HepG2 (cell line): ENCODE results near the gene CACNA1G. TPM values are rescaled to one million over a fixed set of nuclear protein-coding genes. Genes with fewer than 3 reads are reported as not detected.
A peak's percentile ranks its signal among the peaks of the same experiment; 100 is the strongest.

Source experiments
- ARNT2 ChIP-seq: sonication (generic); formaldehyde crosslinking; IDR thresholded peaks from 2 replicates; pipeline ENCODE4 v1.8.0; 2022; ENCODE audit warnings: mild to moderate bottlenecking, low read depth, missing genetic modification reagents, moderate library complexity
- CBX5 ChIP-seq: sonication (generic); formaldehyde crosslinking; IDR thresholded peaks from 2 replicates; pipeline ENCODE4 v1.4.0; 2020; ENCODE audit warnings: missing genetic modification reagents, borderline replicate concordance
- CEBPZ ChIP-seq: IDR thresholded peaks from 2 replicates; pipeline ENCODE4 v1.6.1; 2012; ENCODE audit warnings: low read length, improper control_type of control experiment
- GATAD1 ChIP-seq: IDR thresholded peaks from 2 replicates; pipeline ENCODE4 v1.6.1; 2016; ENCODE audit warnings: missing genetic modification reagents, missing compliant biosample characterization
- GZF1 ChIP-seq: sonication (generic); formaldehyde crosslinking; IDR thresholded peaks from 2 replicates; pipeline ENCODE4 v1.5.1; 2020; ENCODE audit warnings: mild to moderate bottlenecking, missing genetic modification reagents
- MYC ChIP-seq: sonication (generic); formaldehyde crosslinking; IDR thresholded peaks from 2 replicates; pipeline ENCODE4 v1.9.0; 2021; ENCODE audit warnings: missing genetic modification reagents, borderline replicate concordance
- NR2F6 ChIP-seq, 2 experiments: IDR thresholded peaks; 2 replicates each; pipeline ENCODE4 v1.6.1; 2016; ENCODE audit warnings: antibody characterized with exemption in 1 of 2, mild to moderate bottlenecking in 1 of 2
- SNRNP70 ChIP-seq: fragments of 200-400 bp; formaldehyde crosslinking; IDR thresholded peaks from 2 replicates; pipeline ENCODE4 v1.6.1; 2017; ENCODE audit warnings: mild to moderate bottlenecking, low read depth, low read length, moderate library complexity
- TSC22D2 ChIP-seq: sonication (generic); formaldehyde crosslinking; IDR thresholded peaks from 2 replicates; pipeline ENCODE4 v1.5.1; 2020; ENCODE audit warnings: missing genetic modification reagents, mild to moderate bottlenecking, borderline replicate concordance
- ZBTB25 ChIP-seq: IDR thresholded peaks from 2 replicates; pipeline ENCODE4 v1.6.1; 2018; ENCODE audit warnings: missing genetic modification reagents
- ZNF350 ChIP-seq: sonication (generic); formaldehyde crosslinking; IDR thresholded peaks from 2 replicates; pipeline ENCODE4 v1.4.0; 2020; ENCODE audit warnings: mild to moderate bottlenecking, low read depth, missing genetic modification reagents, borderline replicate concordance
- ZNF678 ChIP-seq: sonication (generic); formaldehyde crosslinking; IDR thresholded peaks from 2 replicates; pipeline ENCODE4 v1.4.0; 2020; ENCODE audit warnings: mild to moderate bottlenecking, missing genetic modification reagents
- polyA plus RNA-seq, 8 experiments: library from polyadenylated mRNA; depleted of rRNA in 3 of 8; stranded (reverse) in 7 of 8; unstranded in 1 of 8; fragments of >200 nt; fragmentation: Illumina TruSeq in 4 of 8; extraction: Trizol in 4 of 8; gene quantifications; 2 replicates each; pipeline versions ENCODE4 v1.2.1 to v1.2.3, GENCODE V29; 2011 to 2016; ENCODE audit warnings: low read depth in 4 of 8, missing spikeins in 1 of 8, mixed read lengths in 1 of 8; ENCODE audit not compliant: insufficient read depth in 1 of 8
- total RNA-seq, 5 experiments: library from RNA; depleted of rRNA; stranded (reverse); fragments of >200 nt; fragmentation: Illumina TruSeq; extraction: Trizol; gene quantifications; 2 replicates each; pipeline ENCODE4 v1.2.3, GENCODE V29; 2016; ENCODE audit warnings: low read depth in 1 of 5
- TF ChIP-seq, protein P1 (sequence below): sonication (generic); formaldehyde crosslinking; IDR thresholded peaks from 2 replicates; pipeline ENCODE4 v1.4.0; 2020; ENCODE audit warnings: missing genetic modification reagents, mild to moderate bottlenecking, borderline replicate concordance
- TF ChIP-seq, protein P2 (sequence below): sonication (generic); formaldehyde crosslinking; IDR thresholded peaks from 2 replicates; pipeline ENCODE4 v1.4.0; 2020; ENCODE audit warnings: missing genetic modification reagents
- TF ChIP-seq, protein P3 (sequence below): sonication (generic); formaldehyde crosslinking; IDR thresholded peaks from 2 replicates; pipeline ENCODE4 v1.8.1; 2023; ENCODE audit warnings: mild to moderate bottlenecking, missing genetic modification reagents
- TF ChIP-seq, protein P4 (sequence below): sonication (generic); formaldehyde crosslinking; IDR thresholded peaks from 2 replicates; pipeline ENCODE4 v1.5.0; 2020; ENCODE audit warnings: missing genetic modification reagents, mild to moderate bottlenecking, borderline replicate concordance

The CACNA1G gene
- total and polyA plus RNA-seq, 2 of the 13 experiments (the other 11 are each of a cell fraction or from before 2014, with no cell fraction given) = 0.02 TPM; not detected in 1

- TF ChIP-seq ARNT2 (peak; percentile 68; the same call in 1 of the 2 replicates), GZF1 (CRISPR knock-in tag) (no peak), CBX5 (CRISPR knock-in tag) (0 out of 2 replicates have a peak, but pooled peaks have one; percentile 53), ZNF678 (CRISPR knock-in tag) (no peak), SNRNP70 (no peak), TSC22D2 (CRISPR knock-in tag) (0 out of 2 replicates have a peak, but pooled peaks have one; percentile 24), MYC (CRISPR knock-in tag) (peak; percentile 67; the same call in 1 of the 2 replicates), ZBTB25 (CRISPR knock-in tag) (peak; percentile 55; the same call in 1 of the 2 replicates), ZNF350 (peak; percentile 78; the same call in 1 of the 2 replicates), NR2F6 (IDR thresholded peaks at IDR 0.05) (no peak), NR2F6 (CRISPR knock-in tag; IDR thresholded peaks at IDR 0.05) (peak; percentile 62), GATAD1 (CRISPR knock-in tag) (peak; percentile 72), CEBPZ (no peak)
- TF ChIP-seq, protein P1, sequence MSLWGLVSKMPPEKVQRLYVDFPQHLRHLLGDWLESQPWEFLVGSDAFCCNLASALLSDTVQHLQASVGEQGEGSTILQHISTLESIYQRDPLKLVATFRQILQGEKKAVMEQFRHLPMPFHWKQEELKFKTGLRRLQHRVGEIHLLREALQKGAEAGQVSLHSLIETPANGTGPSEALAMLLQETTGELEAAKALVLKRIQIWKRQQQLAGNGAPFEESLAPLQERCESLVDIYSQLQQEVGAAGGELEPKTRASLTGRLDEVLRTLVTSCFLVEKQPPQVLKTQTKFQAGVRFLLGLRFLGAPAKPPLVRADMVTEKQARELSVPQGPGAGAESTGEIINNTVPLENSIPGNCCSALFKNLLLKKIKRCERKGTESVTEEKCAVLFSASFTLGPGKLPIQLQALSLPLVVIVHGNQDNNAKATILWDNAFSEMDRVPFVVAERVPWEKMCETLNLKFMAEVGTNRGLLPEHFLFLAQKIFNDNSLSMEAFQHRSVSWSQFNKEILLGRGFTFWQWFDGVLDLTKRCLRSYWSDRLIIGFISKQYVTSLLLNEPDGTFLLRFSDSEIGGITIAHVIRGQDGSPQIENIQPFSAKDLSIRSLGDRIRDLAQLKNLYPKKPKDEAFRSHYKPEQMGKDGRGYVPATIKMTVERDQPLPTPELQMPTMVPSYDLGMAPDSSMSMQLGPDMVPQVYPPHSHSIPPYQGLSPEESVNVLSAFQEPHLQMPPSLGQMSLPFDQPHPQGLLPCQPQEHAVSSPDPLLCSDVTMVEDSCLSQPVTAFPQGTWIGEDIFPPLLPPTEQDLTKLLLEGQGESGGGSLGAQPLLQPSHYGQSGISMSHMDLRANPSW = peak; percentile 43; the same call in 1 of the 2 replicates
- TF ChIP-seq, protein P2, sequence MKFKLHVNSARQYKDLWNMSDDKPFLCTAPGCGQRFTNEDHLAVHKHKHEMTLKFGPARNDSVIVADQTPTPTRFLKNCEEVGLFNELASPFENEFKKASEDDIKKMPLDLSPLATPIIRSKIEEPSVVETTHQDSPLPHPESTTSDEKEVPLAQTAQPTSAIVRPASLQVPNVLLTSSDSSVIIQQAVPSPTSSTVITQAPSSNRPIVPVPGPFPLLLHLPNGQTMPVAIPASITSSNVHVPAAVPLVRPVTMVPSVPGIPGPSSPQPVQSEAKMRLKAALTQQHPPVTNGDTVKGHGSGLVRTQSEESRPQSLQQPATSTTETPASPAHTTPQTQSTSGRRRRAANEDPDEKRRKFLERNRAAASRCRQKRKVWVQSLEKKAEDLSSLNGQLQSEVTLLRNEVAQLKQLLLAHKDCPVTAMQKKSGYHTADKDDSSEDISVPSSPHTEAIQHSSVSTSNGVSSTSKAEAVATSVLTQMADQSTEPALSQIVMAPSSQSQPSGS (CRISPR knock-in tag) = peak; percentile 50; the same call in 1 of the 2 replicates
- TF ChIP-seq, protein P3, sequence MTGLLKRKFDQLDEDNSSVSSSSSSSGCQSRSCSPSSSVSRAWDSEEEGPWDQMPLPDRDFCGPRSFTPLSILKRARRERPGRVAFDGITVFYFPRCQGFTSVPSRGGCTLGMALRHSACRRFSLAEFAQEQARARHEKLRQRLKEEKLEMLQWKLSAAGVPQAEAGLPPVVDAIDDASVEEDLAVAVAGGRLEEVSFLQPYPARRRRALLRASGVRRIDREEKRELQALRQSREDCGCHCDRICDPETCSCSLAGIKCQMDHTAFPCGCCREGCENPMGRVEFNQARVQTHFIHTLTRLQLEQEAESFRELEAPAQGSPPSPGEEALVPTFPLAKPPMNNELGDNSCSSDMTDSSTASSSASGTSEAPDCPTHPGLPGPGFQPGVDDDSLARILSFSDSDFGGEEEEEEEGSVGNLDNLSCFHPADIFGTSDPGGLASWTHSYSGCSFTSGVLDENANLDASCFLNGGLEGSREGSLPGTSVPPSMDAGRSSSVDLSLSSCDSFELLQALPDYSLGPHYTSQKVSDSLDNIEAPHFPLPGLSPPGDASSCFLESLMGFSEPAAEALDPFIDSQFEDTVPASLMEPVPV = peak; percentile 55; the same call in 1 of the 2 replicates
- TF ChIP-seq, protein P4, sequence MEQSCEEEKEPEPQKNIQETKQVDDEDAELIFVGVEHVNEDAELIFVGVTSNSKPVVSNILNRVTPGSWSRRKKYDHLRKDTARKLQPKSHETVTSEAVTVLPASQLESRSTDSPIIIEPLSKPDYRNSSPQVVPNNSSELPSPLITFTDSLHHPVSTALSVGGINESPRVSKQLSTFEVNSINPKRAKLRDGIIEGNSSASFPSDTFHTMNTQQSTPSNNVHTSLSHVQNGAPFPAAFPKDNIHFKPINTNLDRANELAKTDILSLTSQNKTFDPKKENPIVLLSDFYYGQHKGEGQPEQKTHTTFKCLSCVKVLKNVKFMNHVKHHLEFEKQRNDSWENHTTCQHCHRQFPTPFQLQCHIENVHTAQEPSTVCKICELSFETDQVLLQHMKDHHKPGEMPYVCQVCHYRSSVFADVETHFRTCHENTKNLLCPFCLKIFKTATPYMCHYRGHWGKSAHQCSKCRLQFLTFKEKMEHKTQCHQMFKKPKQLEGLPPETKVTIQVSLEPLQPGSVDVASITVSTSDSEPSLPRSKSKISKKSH (CRISPR knock-in tag) = peak; percentile 88; the same call in 1 of the 2 replicates
Observed at GRCh38 chr17:50626037-50626574, 65.6 kb downstream of the CACNA1G start (continued).
